Heart left ventricle (tissue), 13 donors: Measurements from ENCODE around the gene SSR1.
"Not testable (repeated sequence)": the region's sequence is repeated elsewhere in the genome, so short reads cannot be mapped to it uniquely, and the experiment has no call there.

ENCODE experiments used
- CTCF ChIP-seq, 12 donors: fragments of 200-600 bp; sonication (generic) in 4 of 12; IDR thresholded peaks; one replicate each; pipeline versions ENCODE4 v1.5.0 to v1.8.0; 2018 to 2022; ENCODE audit warnings: antibody characterized with exemption in 12 of 12, mild to moderate bottlenecking in 5 of 12
- POLR2A ChIP-seq, 2 donors: fragments of 450-650 bp; IDR thresholded peaks; one replicate each; pipeline ENCODE4 v1.6.1; 2017; ENCODE audit warnings: antibody characterized with exemption in 2 of 2, mild to moderate bottlenecking in 2 of 2, moderate library complexity in 2 of 2
- donor health status: ischemic (EF 13 %, LVEDD 7.1; RV severe dilation, severe dysfunction).
- donor health status: DM: no; HTN: yes; CAD: no.
- donor health status: DM: no; HTN: no; CAD: no.
- donor health status: ischemic (EF 25% LVEDD 6.9; RV normal size, moderate dysfunction).
- donor health status: ischemic (EF 25% LVEDD 5.7; RV mildly dilated, moderate dysfunction).
- donor health status: ischemic (EF 35%, LVEDD 5.7; RV mildly dilated, moderate dysfunction).
- donor health status: nonischemic (EF 11% LVEDD 7.7; RV severe dilation, severe dysfunction).
- donor health status: DM: yes; HTN: yes; CAD: no.
- donor health status: PGD.
- donor health status: ischemic (EF 29% LVEDD 5.4; RV normal size, mild dysfunction).
- donor health status: nonischemic (EF 23%, LVEDD 6.1; RV moderate dilation, normal function).

- TF ChIP-seq CTCF, POLR2A (IDR thresholded peaks at IDR 0.05): not testable (repeated sequence)
These were observed 38.9 kb upstream of the SSR1 start for GRCh38 chr6:7351916-7352315.
